Chondrocyte (in vitro differentiated cells): ENCODE data around the gene GYG2. TPM values are rescaled to one million over a fixed set of nuclear protein-coding genes. Genes with fewer than 3 reads are reported as not detected.

Source experiments
- DNase-seq: peaks from one replicate; pipeline ENCODE4 v3.0.0; 2021; ENCODE audit warnings: mixed read lengths, low spot score
- H3K27ac Mint-ChIP-seq: one replicate; pipeline ENCODE4 v1.8.0; 2021; ENCODE audit warnings: mild to moderate bottlenecking, moderate library complexity, mixed read lengths; ENCODE audit not compliant: unreplicated experiment
- H3K27me3 Mint-ChIP-seq: 2 replicates; pipeline ENCODE4 v1.8.0; 2021; ENCODE audit warnings: low read depth, mixed read lengths
- H3K36me3 Mint-ChIP-seq: 2 replicates; pipeline ENCODE4 v1.8.0; 2021; ENCODE audit warnings: low read depth, mixed read lengths
- H3K4me1 Mint-ChIP-seq: 2 replicates; pipeline ENCODE4 v1.8.0; 2021; ENCODE audit warnings: low read depth, mild to moderate bottlenecking, mixed read lengths
- H3K4me3 Mint-ChIP-seq: one replicate; pipeline ENCODE4 v1.8.0; 2021; ENCODE audit warnings: mild to moderate bottlenecking, moderate library complexity, mixed read lengths; ENCODE audit not compliant: unreplicated experiment
- H3K9me3 Mint-ChIP-seq: 2 replicates; pipeline ENCODE4 v1.8.0; 2021; ENCODE audit warnings: low read depth, mixed read lengths
- total RNA-seq: library from RNA; stranded (reverse); gene quantifications from 3 replicates; pipeline ENCODE4 v1.2.1, GENCODE V29; 2021
- TF ChIP-seq, protein P1 (sequence below): fragments of 200-600 bp; sonication (generic); IDR thresholded peaks from 2 replicates; pipeline ENCODE4 v1.5.0; 2021; ENCODE audit warnings: antibody characterized with exemption, mild to moderate bottlenecking, moderate library complexity

The GYG2 gene
- total RNA-seq, 1 donor from 2014 or later, result 12.1 TPM

- TF ChIP-seq, protein P1, sequence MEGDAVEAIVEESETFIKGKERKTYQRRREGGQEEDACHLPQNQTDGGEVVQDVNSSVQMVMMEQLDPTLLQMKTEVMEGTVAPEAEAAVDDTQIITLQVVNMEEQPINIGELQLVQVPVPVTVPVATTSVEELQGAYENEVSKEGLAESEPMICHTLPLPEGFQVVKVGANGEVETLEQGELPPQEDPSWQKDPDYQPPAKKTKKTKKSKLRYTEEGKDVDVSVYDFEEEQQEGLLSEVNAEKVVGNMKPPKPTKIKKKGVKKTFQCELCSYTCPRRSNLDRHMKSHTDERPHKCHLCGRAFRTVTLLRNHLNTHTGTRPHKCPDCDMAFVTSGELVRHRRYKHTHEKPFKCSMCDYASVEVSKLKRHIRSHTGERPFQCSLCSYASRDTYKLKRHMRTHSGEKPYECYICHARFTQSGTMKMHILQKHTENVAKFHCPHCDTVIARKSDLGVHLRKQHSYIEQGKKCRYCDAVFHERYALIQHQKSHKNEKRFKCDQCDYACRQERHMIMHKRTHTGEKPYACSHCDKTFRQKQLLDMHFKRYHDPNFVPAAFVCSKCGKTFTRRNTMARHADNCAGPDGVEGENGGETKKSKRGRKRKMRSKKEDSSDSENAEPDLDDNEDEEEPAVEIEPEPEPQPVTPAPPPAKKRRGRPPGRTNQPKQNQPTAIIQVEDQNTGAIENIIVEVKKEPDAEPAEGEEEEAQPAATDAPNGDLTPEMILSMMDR, result no peak
- Mint-ChIP-seq H3K27me3 (no peaks in the 10 kb centered on the region), H3K27ac (no peak overlapping the region), H3K4me1 (peaks cover 11% of the 10 kb centered on the region), H3K4me3 (no peak overlapping the region), H3K36me3 (peaks cover 2% of the 10 kb centered on the region), H3K9me3 (peaks cover 12% of the 10 kb centered on the region)
- DNase-seq, result no peak
Measured at GRCh38 chrX:2931155-2931554, 102.4 kb downstream of the GYG2 start.

DNA sequence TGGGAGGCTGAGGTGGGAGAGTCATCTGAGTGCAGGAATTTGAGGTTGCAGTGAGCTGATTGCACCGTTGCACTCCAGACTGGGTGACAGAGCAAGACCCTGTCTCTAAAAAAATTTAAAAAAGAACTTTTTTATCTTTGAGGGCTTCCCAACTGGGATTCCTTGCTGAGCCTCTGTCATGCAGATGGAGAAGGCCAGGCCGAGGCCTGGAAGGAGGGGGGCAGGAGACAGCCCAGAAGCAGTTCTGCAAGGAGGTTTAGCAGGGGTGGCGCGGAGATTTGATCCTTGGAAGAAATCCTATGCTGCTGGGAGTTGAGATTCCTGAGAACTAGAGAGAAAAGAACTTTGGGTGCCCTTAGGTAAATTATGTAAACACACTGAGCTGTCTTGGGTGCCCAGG lies 102.9 kb downstream of the GYG2 start:
- TF ChIP-seq, protein P1, result no peak
- H3K4me1 Mint-ChIP-seq, result peaks cover 11% of the 10 kb centered on the region
- peaks cover 12% of the 10 kb centered on the region for H3K9me3 Mint-ChIP-seq
- no peak overlapping the region for H3K27ac Mint-ChIP-seq
- DNase-seq, result no peak
- H3K4me3 Mint-ChIP-seq, result no peak overlapping the region
- H3K27me3 Mint-ChIP-seq, result no peaks in the 10 kb centered on the region
- H3K36me3 Mint-ChIP-seq, result peaks cover 2% of the 10 kb centered on the region

Other genes starting within 250 kb of the GYG2 start
- gene CD99, start 137.6 kb upstream of the GYG2 start, total RNA-seq, result 381 to 570 TPM (median 560 TPM) in 3 replicates
- gene XG, start 76.9 kb upstream of the GYG2 start, total RNA-seq, result 0.97 TPM in 1 of 3 replicates, not detected in the others
- 27.4 to 36.4 TPM (median 35.3 TPM) in 3 replicates for gene ARSD, start 100.4 kb downstream of the GYG2 start, total RNA-seq
- gene ARSH, start 177.6 kb downstream of the GYG2 start, total RNA-seq, result 0.36 to 0.85 TPM in 2 of 3 replicates, not detected in the other
- gene ARSF, start 212.5 kb downstream of the GYG2 start, total RNA-seq, result not detected in 3 replicates